ENCODE results near the gene TYSND1.

- no peak for TF ChIP-seq POLR2A (IDR thresholded peaks at IDR 0.05)
- no peak for TF ChIP-seq CTCF (IDR thresholded peaks at IDR 0.05)
- TF ChIP-seq POLR2AphosphoS5 (IDR thresholded peaks at IDR 0.05), result no peak
- no peak for TF ChIP-seq EP300 (IDR thresholded peaks at IDR 0.05)
These were observed 44.8 kb downstream of the TYSND1 start for GRCh38 chr10:70101668-70102067.

All from upper lobe of left lung (tissue), 4 donors.